Ovary (tissue), 3 donors: ENCODE measurements around the gene SPTLC1.

Source experiments
- CTCF ChIP-seq, 3 donors: fragments of 450-650 bp in 2 of 3; fragments of 200-600 bp in 1 of 3; IDR thresholded peaks; one replicate each; pipeline versions ENCODE4 v1.5.1 to v1.8.0; 2016 to 2022; ENCODE audit warnings: antibody characterized with exemption in 3 of 3, mild to moderate bottlenecking in 1 of 3
- EP300 ChIP-seq: sonication (generic); formaldehyde crosslinking; IDR thresholded peaks from one replicate; pipeline ENCODE4 v1.6.1; 2017; ENCODE audit warnings: antibody characterized with exemption
- donor health status: DM: no; HTN: no; CAD: no.

GRCh38 chr9:92077888-92078287, 37.3 kb downstream of the SPTLC1 start:
- TF ChIP-seq EP300 (no peak), CTCF (IDR thresholded peaks at IDR 0.05) (no peak)
